ENCODE results near the gene SRGAP3.

SRGAP3 gene

GRCh38 chr3:9137676-9138075 is 111.8 kb downstream of the SRGAP3 start:
- DNase-seq = no peak

- no peak for DNase-seq
Measured at GRCh38 chr3:9136746-9137465, 112.5 kb downstream of the SRGAP3 start.

- DNase-seq = no peak
Measured at GRCh38 chr3:9135930-9136525, 113.4 kb downstream of the SRGAP3 start.

- no peak for DNase-seq
Measured at GRCh38 chr3:9135526-9135925, 113.9 kb downstream of the SRGAP3 start.

- no peak for DNase-seq
Measured at GRCh38 chr3:9133656-9134055, 115.8 kb downstream of the SRGAP3 start.

GRCh38 chr3:9130345-9131305 is 118.8 kb downstream of the SRGAP3 start:
- no peak for DNase-seq

GRCh38 chr3:9129365-9129764 is 120.1 kb downstream of the SRGAP3 start:
- no peak for DNase-seq

- no peak for DNase-seq
Measured at GRCh38 chr3:9125278-9125951, 124.0 kb downstream of the SRGAP3 start.

GRCh38 chr3:9124730-9125129 is 124.7 kb downstream of the SRGAP3 start:
- no peak for DNase-seq

GRCh38 chr3:9123840-9124239 is 125.6 kb downstream of the SRGAP3 start:
- no peak for DNase-seq

GRCh38 chr3:9122732-9123364 is 126.6 kb downstream of the SRGAP3 start:
- DNase-seq = no peak

- DNase-seq = no peak
Measured at GRCh38 chr3:9121366-9122001, 128.0 kb downstream of the SRGAP3 start.

GRCh38 chr3:9119331-9119730 is 130.1 kb downstream of the SRGAP3 start:
- DNase-seq = no peak

GRCh38 chr3:9118222-9118621 is 131.2 kb downstream of the SRGAP3 start:
- no peak for DNase-seq

- DNase-seq = no peak
Measured at GRCh38 chr3:9117220-9117619, 132.2 kb downstream of the SRGAP3 start.

- no peak for DNase-seq
Measured at GRCh38 chr3:9116336-9116735, 133.1 kb downstream of the SRGAP3 start.

GRCh38 chr3:9115336-9115735 is 134.1 kb downstream of the SRGAP3 start:
- no peak for DNase-seq

- DNase-seq = no peak
Measured at GRCh38 chr3:9113040-9113439, 136.4 kb downstream of the SRGAP3 start.

- DNase-seq = no peak
Measured at GRCh38 chr3:9111866-9112265, 137.6 kb downstream of the SRGAP3 start.

- no peak for DNase-seq
Measured at GRCh38 chr3:9111417-9111816, 138.0 kb downstream of the SRGAP3 start.

GRCh38 chr3:9110802-9111201 is 138.6 kb downstream of the SRGAP3 start:
- DNase-seq = no peak

GRCh38 chr3:9110316-9110715 is 139.1 kb downstream of the SRGAP3 start:
- DNase-seq = no peak

Measured in activated CD8-positive, alpha-beta memory T cell treated with anti-CD3 and anti-CD28 coated beads, Interleukin-2, amount 50 U/mL, for 48 hours (primary cell).